Astrocyte of the cerebellum (primary cell): ENCODE measurements around the gene RBM8A.

Source experiments
- DNase-seq: peaks from one replicate; pipeline ENCODE4 v3.0.0-alpha.2; 2011; ENCODE audit warnings: low read depth
- H3K4me3 ChIP-seq: 2 replicates; pipeline ENCODE4 v1.5.1; 2011; ENCODE audit warnings: mild to moderate bottlenecking, low read depth, low read length, moderate library complexity
- in situ Hi-C: cut with HindIII; loops from 2 replicates; pipeline ENCODE4 v1.10.0; 2017; ENCODE audit warnings: low sequenced_read_pairs
- TF ChIP-seq, protein P1 (sequence below): IDR thresholded peaks from 2 replicates; pipeline ENCODE4 v1.5.1; 2012; ENCODE audit warnings: low read length, low read depth, moderate library complexity, mild to moderate bottlenecking; ENCODE audit errors: missing control alignments

The RBM8A gene

GRCh38 chr1:145961109-145961424 is 33.8 kb upstream of the RBM8A start:
- peak overlapping the region; percentile 58 for H3K4me3 ChIP-seq
- DNase-seq, result no peak
- in situ Hi-C loops, result no loop called here
- TF ChIP-seq, protein P1, sequence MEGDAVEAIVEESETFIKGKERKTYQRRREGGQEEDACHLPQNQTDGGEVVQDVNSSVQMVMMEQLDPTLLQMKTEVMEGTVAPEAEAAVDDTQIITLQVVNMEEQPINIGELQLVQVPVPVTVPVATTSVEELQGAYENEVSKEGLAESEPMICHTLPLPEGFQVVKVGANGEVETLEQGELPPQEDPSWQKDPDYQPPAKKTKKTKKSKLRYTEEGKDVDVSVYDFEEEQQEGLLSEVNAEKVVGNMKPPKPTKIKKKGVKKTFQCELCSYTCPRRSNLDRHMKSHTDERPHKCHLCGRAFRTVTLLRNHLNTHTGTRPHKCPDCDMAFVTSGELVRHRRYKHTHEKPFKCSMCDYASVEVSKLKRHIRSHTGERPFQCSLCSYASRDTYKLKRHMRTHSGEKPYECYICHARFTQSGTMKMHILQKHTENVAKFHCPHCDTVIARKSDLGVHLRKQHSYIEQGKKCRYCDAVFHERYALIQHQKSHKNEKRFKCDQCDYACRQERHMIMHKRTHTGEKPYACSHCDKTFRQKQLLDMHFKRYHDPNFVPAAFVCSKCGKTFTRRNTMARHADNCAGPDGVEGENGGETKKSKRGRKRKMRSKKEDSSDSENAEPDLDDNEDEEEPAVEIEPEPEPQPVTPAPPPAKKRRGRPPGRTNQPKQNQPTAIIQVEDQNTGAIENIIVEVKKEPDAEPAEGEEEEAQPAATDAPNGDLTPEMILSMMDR, result no peak

DNA sequence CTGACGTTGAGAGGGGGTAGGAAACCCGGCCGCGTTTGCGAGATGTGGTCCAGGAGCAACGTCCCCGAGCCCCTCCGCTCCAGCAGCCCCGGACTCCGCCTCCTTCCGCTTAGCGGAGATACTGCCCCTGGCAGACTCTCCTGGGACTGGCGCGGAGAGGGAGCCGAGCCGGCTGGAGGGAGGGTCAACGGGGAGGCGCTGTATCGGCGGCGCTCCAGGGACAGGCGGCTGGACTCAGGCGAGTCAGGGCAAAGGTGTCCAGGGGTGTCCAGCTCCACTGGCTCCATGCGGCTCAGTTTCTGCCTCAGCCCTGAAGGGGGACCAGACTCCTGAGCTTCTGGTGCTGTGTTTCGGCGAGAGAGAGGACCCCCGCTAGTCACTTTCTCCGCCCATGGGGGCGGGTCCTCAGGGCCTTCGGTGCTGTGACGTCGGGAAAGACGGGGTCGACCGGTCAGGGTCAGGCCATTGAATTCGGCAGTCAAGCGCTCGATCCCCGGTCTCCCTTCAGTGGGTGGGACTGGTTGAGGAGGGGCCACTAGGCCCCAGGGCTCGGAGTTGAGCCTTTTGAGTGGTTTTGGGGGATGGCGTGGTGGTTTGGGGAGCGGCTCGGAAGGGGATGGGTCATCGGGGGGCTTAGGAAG is 33.3 kb upstream of the RBM8A start:
- H3K4me3 ChIP-seq, result peak overlapping the region; percentile 58
- TF ChIP-seq, protein P1, result peak; percentile 12
- DNase-seq, result no peak
- in situ Hi-C loops, result no loop called here

DNA sequence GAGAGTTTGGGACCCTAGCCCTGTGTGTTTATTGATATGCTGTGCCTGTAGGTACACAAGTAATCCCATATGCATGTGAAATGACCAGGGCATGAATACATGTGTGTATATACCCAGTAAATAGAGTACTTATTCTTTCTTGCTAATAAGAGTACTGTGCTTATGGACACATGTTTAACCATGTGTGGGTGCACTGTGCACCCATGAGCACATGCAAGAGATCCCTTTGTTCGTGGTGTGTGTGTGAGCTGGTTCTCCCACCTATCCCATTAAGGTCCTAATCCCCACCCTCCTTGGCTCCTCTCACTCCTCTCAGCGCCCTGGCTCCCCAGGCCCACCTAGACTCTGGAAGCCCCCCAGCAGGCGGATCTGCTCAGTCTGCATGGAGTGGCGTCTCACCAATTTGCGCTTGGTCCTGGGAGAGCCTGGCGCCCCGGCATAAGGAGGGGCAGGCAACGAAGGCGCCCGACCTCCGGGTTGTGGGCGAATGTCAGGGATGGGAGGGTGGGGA is 32.7 kb upstream of the RBM8A start:
- in situ Hi-C loops, result no loop called here
- DNase-seq, result no peak
- TF ChIP-seq, protein P1, result no peak
- peak overlapping the region; percentile 58 for H3K4me3 ChIP-seq

GRCh38 chr1:145959333-145959732 is 32.0 kb upstream of the RBM8A start:
- TF ChIP-seq, protein P1, result no peak
- no peak overlapping the region for H3K4me3 ChIP-seq
- in situ Hi-C loops, result no loop called here
- no peak for DNase-seq

DNA sequence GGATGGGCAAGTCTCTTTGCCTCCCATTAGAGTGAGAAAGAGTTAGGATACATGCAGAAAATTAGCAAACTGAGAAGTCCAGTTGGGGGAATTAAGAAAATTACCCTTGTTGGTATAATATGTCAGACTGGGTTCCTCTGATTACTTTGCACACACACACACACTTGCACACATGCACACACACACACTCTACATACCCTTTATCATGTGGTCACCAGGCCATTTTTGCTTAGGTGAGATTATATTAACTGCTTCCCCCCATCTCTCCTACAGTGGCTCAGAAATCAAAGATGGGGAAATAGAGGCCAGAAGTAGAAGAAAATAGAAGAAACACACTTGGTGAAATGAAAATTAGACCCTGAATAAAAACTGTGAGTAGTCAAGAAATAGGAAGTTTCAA is 31.4 kb upstream of the RBM8A start:
- DNase-seq, result no peak
- no peak overlapping the region for H3K4me3 ChIP-seq
- TF ChIP-seq, protein P1, result no peak
- in situ Hi-C loops, result no loop called here

GRCh38 chr1:145957443-145958319 is 30.4 kb upstream of the RBM8A start, which contains the start of gene LIX1L:
TSS of gene LIX1L (minus strand) at chr1:145958017. CDS start at chr1:145957927, 90 bp downstream.
- peak within 1 kb of the TSS; percentile 72 for H3K4me3 ChIP-seq
- in situ Hi-C loops, result no loop called here
- peak; percentile 90 for DNase-seq
- TF ChIP-seq, protein P1, result no peak
